Measurements from ENCODE around the gene VTN.

GRCh38 chr17:28328325-28328724, 41.8 kb downstream of the VTN start:
- TF ChIP-seq, protein P1, sequence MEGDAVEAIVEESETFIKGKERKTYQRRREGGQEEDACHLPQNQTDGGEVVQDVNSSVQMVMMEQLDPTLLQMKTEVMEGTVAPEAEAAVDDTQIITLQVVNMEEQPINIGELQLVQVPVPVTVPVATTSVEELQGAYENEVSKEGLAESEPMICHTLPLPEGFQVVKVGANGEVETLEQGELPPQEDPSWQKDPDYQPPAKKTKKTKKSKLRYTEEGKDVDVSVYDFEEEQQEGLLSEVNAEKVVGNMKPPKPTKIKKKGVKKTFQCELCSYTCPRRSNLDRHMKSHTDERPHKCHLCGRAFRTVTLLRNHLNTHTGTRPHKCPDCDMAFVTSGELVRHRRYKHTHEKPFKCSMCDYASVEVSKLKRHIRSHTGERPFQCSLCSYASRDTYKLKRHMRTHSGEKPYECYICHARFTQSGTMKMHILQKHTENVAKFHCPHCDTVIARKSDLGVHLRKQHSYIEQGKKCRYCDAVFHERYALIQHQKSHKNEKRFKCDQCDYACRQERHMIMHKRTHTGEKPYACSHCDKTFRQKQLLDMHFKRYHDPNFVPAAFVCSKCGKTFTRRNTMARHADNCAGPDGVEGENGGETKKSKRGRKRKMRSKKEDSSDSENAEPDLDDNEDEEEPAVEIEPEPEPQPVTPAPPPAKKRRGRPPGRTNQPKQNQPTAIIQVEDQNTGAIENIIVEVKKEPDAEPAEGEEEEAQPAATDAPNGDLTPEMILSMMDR (IDR thresholded peaks at IDR 0.05), result no peak
- no peak for TF ChIP-seq EZH2 (IDR thresholded peaks at IDR 0.05; ENCODE audit: borderline replicate concordance, insufficient read depth, low read depth, low read length, poor library complexity, severe bottlenecking)
